ENCODE results near the gene MEN1.
"Not testable (repeated sequence)": the region's sequence is repeated elsewhere in the genome, so short reads cannot be mapped to it uniquely, and the experiment has no call there.

Gene MEN1

DNA sequence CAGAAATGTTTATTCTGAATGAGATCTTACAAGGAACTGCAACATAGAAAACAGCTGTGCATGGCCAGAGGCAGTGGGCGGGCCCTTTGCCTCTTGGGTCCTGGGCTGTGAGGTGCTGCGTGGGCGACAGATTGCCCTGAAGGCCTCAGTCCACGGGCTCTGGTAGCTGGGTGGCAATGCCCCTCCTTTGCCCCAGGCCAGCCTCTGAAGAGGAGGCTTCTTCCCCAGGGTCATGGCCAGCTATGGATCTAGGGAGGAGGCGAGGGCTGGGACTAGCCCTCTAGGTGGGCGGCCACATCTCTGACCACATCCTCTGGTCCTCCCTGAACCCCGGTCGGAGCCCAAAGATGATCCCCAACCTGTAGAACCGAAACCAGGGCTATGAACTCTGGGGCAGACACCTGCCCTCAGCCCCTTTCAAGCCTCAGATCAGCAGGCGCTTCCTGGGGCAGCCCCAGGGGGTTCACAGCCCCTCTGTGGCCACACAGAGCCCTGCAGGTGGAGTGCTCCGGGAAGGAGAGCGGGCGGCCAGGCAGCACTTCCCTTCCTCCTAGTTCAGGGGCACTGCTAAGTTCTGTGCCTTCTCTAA lies 40.7 kb upstream of the MEN1 start:
- no peak for DNase-seq (ENCODE audit: low read depth)
- H3K4me3 ChIP-seq (replicated peaks; ENCODE audit: low read depth, low read length), result no peak overlapping the region

DNA sequence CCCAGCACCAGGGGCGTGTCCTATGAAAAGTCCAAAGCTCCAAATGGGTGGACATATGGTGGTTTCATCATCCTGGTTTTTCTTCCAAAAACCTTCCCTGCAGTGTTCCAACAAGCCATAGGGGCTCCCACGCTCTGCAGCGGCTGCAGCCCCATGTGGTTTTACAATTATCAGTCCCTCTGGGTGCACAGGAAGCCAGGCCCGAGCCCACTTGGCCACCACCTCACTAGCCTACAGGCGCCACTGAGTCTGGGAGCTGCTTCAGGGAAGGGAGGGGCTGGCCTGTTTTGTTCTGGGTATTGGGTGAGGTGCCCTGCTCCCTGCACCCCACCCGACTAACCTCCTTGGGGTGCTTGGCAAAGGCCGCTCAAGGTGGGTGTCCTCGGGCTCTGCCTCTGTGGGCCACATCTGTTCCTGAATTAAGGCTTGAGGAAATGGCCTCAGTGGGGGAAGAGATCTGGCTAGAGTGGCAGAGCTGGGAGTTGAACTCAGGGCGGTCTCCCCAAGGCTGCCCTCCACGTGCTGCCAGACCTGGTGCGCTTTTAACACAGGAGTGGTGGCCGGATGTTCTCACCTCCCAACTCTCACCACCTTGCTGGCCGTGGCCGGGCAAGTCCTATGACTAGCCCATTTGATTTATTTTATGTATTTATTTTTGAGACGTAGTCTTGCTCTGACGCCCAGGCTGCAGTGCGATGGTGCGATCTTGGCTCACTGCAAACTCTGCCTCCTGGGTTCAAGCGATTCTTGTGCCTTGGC lies 39.4 kb upstream of the MEN1 start:
- peak; percentile 51 for DNase-seq (ENCODE audit: low read depth)
- TF ChIP-seq, protein P1, sequence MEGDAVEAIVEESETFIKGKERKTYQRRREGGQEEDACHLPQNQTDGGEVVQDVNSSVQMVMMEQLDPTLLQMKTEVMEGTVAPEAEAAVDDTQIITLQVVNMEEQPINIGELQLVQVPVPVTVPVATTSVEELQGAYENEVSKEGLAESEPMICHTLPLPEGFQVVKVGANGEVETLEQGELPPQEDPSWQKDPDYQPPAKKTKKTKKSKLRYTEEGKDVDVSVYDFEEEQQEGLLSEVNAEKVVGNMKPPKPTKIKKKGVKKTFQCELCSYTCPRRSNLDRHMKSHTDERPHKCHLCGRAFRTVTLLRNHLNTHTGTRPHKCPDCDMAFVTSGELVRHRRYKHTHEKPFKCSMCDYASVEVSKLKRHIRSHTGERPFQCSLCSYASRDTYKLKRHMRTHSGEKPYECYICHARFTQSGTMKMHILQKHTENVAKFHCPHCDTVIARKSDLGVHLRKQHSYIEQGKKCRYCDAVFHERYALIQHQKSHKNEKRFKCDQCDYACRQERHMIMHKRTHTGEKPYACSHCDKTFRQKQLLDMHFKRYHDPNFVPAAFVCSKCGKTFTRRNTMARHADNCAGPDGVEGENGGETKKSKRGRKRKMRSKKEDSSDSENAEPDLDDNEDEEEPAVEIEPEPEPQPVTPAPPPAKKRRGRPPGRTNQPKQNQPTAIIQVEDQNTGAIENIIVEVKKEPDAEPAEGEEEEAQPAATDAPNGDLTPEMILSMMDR (IDR thresholded peaks at IDR 0.05; ENCODE audit: low read length, missing control alignments), result peak; percentile 28
- no peak overlapping the region for H3K4me3 ChIP-seq (replicated peaks; ENCODE audit: low read depth, low read length)

More for the DNA sequence above, 40.7 kb upstream of the MEN1 start:
- TF ChIP-seq, protein P1 (IDR thresholded peaks at IDR 0.05; ENCODE audit: low read length, missing control alignments), result no peak

DNA sequence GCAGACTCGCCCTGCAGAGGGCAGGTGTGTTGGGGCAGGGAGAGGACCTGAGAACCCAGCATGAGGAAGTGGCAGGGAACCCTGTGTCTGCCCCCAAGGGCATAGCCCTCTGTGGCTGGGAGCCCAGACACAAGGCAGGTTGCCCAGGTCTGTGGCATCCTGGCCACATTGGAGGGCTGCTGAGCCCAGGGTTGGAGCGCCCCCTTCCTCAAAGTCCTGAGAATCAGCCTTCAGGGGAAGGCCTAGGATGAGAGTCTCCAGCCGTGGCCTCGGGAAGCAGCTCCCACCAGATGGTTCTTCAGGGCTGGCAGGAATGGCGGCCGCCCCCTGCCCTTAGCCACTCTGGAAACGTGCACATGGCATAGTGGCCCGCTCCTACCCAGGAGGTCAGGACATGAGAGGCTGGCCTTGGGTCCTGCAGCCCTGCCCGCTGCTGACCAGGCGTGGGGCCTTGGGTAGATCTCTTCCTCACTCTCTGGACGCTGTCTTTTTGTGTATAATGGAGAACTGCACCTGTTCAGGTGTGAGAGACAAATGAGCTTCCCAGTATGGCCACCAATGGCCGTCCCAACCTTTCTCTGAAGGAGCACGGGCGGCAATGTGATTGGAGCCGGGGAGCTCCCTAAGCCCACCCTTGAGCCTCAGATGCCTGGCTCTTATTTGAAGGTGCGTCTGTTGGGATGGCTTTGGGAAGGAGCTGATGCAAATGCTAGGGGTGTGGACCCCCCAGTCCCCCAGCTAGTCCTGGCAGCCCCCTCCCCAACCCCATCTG lies 38.7 kb upstream of the MEN1 start:
- TF ChIP-seq, protein P1 (IDR thresholded peaks at IDR 0.05; ENCODE audit: low read length, missing control alignments), result no peak
- no peak overlapping the region for H3K4me3 ChIP-seq (replicated peaks; ENCODE audit: low read depth, low read length)
- DNase-seq (ENCODE audit: low read depth), result no peak

DNA sequence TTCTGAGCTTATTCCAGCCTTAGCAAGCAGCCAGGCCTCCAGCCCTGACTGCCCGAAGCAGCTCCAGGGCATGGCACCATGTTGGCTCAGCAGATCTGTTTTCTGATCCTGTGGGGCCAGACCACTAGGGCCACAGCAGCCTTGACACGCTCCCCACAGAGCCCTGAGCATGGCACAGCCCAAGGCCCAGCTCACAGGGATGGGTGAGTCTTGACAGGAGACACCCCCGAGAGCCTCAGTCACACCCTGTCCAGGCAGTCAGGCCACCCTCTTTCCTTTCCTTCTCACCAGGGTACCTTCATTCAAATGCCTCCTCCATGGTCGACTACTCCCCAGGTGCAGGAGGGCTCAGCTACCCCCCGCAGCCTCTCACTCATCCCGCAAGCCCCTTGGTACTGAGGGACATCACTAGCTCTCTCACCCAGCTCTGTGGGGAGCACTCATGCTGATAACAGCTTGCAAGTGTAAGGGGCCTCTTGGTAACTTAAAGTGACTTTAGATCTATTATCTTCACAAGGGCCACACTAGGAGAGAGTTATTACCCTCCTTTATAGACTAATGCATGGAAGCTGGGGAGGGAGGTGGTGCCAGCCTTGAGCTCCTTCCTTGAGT lies 38.0 kb upstream of the MEN1 start:
- H3K4me3 ChIP-seq (replicated peaks; ENCODE audit: low read depth, low read length), result no peak overlapping the region
- TF ChIP-seq, protein P1 (IDR thresholded peaks at IDR 0.05; ENCODE audit: low read length, missing control alignments), result no peak
- no peak for DNase-seq (ENCODE audit: low read depth)

DNA sequence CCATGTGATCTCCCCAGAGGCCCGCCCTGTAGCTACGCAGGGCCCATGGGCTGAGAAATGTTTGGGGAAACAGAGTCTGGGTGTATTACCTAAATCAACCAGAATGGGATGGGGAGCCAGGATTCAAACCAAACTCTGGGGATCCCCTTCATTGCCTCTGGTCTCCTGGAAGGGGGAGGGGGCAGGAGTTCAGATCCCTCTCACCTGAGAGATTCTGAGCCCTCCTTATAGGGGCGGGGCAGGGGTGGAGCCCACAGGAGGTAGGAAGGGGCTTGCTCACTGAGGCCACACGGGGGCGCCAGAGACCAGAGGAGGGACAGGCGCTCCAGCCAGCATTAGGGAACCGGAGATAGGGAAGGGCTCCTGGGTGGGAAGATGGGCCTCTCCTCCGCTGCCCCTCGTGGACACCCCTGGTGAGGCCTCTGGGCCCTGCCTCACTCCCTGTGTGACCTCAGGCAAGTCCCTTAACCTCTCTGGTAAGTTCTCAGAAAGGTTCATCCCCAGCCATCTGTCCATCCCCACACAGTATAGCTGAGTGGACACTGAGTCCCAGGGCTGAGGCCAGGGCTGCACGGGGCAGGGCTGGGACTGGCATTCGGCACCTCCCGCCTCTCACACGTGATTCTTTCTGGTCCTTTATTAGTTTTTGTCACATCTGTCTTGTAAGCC lies 36.8 kb upstream of the MEN1 start:
- DNase-seq (ENCODE audit: low read depth), result peak; percentile 88
- H3K4me3 ChIP-seq (replicated peaks; ENCODE audit: low read depth, low read length), result no peak overlapping the region
- TF ChIP-seq, protein P1 (IDR thresholded peaks at IDR 0.05; ENCODE audit: low read length, missing control alignments), result peak; percentile 82

DNA sequence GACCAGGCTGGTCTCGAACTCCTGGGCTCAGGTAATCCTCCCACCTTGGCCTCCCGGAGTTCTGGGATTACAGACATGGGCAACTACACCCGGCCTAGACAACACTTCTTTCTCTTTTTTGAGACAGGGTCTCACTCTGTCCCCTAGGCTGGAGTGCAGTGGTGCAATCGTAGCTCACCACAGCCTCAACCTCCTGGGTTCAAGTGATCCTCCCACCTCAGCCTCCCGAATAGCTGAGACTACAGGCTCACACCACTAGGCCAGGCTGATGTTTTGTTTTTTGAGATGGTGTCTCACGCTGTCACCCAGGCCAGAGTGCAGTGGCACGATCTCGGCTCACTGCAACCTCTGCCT lies 35.4 kb upstream of the MEN1 start:
- not testable (repeated sequence) for H3K4me3 ChIP-seq (replicated peaks; ENCODE audit: low read depth, low read length)

More for the DNA sequence above, 35.4 kb upstream of the MEN1 start:
- not testable (repeated sequence) for DNase-seq (ENCODE audit: low read depth)
